A204.1 (cell line): ENCODE data around the gene CNTN4.

Source experiments
- FAIRE-seq: peaks from 2 replicates; lab custom pipeline; 2012; peaks lifted over from hg19 to GRCh38; lab: Jason Lieb, UNC

The CNTN4 gene

GRCh38 chr3:3066378-3066777 lies 967.7 kb downstream of the CNTN4 start:
- no peak for FAIRE-seq

DNA sequence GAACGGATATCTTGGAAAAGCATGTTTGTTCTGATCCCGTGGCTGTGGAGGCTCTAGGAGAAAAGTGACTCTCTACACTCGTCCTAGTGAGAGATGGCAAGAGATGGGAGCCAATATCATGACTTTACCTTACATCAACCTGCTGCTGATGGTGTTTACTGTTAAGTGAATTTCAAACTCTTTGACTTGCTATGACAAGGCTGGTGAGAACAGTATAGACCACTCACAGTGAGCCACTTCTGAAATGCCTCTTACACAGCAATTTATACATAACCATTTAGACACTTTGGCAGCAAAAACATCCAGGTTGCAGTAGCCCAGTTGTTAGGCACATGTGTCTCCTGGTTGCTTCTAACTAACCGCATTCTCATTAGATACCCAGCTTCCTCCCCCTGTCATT lies 968.2 kb downstream of the CNTN4 start:
- FAIRE-seq = no peak

DNA sequence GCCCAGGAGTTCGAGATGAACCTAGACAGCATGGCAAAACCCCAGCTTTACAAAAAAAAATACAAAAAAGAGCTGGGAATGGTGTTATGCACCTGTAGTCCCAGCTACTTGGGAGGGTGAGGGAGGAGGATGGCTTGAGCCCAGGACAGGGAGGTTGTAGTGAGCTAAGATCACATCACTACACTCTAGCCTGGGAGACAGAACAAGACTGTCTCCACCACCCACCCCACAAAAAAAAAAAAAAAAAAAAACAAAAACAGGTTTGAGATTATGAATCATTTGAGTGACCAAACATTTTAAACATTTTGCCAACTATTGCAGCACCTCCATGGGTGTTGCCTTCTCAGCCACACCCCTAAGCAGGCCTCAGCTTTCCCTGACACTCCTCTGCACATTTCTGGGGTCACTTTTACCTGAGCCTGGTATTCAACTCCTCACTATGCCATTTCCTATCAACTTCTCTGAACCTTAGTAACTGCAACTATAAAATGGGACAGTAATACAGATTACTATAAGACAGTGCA lies 969.8 kb downstream of the CNTN4 start:
- no peak for FAIRE-seq

DNA sequence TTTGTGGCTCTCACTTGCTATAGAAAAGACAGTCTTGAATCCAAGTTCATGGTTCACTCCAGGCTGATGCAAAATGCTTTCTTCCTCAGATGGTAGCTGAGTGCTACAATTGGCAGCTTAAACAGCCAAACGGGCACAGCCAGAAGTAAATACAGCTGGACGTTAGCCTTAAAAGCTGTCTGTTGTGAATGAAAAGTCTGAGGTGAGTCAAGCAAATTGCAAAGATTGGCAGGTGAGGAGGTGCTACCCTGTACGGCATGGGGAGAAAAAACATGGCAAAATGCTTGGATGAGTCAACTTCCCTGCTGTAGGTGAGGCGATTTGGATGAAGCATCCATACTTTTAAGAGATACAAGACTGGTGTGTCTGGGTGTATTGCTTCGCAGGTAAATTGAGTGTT lies 971.1 kb downstream of the CNTN4 start:
- FAIRE-seq = no peak

DNA sequence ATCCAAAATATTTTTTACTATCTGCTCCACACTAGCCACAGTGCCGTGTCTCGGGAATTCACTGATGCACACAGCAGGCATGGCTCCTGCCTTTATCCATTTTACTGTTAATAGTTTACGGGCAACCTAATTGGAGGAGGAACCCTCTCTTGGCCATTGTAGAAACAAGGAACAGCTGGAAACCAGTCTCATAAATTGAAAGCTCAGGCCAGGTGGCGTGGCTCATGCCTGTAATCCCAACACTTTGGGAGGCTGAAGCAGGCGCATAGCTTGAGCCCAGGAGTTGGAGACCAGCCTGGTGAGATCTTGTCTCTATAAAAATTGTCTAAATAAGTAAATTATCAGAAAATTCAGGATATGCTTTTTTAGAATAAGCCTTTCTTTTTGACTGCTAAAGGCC lies 972.5 kb downstream of the CNTN4 start:
- FAIRE-seq = no peak

DNA sequence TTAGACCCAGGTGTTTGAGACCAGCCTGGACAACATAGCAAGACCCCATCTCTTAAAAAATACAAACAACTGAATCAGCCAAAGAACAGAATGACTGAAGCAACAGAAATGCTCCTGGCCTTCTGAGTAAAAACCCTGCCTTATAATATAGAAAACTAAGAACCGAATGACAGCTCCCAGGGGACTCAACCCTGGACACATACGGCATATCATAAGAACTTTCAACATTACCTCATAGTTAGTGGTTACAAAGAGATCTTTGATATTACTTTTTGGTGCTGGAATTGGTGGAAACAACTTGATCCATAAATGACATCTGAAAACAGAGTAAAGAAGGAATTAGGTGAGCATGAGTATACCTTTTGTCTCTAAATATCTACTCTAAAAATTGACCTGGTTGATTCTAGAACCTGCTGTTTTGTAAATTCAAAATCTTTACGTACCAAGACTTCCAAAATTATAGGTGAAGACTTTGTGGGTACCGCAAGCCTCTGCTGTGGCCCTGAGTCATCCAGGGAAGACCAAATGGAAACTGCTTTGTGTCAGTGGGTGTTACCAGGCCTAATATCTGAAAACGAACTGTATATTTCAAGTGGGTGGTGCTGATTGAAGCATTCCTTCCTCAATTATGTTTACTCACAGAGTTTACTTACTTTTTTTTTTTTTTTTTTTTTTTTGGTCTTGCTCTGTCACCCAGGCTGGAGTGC lies 976.0 kb downstream of the CNTN4 start:
- no peak for FAIRE-seq

DNA sequence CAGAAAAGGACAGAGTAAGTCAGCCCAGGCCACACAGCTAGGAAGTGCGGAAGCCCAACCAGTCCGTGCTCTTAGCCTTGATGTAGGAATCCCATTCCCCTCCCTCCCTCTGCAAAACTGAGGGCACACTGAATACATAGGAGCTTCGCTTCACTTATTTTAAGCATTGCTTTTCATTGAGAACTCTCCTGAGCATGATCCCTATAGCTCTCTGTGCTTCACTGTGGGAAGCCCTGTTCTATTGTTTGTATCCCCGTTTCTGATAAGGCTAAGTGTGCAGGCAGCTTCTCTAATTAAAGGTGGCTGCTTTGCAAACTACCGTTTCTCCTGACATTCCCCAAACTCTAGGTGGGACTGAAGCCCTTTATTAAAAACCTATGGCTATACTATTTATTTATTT lies 981.6 kb downstream of the CNTN4 start:
- no peak for FAIRE-seq

DNA sequence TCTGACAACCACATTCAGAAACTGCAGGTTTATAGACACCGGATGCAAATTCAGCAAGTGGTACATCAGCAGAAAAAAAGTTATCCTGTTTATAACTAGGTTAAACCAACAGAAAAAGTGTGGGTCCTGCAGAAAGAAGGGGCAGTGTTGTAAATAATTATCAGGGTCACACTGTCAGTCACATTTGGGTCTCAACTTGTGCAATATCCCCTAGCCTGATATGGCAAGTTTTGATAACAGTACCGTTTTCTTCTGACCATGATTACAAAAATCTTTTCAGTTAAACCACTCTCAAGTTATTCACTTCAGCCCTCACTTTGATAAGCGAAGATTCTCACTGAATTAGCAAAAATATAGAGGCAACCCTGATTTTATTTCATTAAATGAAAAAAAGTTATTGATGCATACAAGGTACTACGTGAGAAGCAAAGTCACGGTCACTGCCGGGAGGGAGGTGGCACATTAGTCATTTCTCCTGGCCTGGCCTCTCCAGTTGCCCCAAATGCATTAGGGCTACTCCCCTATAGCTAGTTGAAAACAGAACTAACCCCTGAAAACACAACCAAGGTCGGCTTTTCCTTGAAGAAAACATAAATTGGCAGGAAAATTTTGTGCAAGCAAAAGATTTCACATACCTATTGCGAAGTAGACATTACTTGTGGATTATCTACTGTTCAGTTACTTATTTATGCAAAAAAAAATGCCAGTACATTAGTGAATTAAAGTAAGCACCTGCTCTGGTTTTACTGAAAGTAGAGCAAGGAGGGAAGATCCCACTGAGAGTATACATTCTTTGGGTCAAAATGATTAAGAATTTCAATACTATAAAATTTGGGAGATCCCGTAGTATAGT lies 982.9 kb downstream of the CNTN4 start:
- no peak for FAIRE-seq

- no peak for FAIRE-seq
These were observed 983.7 kb downstream of the CNTN4 start for GRCh38 chr3:3082234-3082924.

DNA sequence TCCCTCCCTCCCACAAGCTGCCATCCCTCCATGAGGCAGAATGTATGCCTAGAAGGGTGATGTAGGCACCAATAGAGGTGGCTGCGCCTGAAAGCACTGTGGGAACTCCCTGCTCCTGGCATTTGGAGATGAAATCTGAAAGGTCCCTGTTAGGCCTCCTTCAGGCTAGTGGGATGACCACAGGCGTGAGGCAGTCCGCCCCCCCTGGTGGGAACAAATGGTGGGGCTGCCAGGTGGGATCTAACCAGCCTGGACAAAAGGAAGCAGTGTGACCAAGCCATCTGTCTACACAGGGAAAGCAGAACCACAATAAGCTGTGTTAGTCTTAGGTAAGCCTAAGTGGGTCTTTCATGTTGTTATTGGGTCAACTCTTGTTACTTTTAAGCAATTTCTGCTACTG lies 986.2 kb downstream of the CNTN4 start:
- FAIRE-seq = no peak

DNA sequence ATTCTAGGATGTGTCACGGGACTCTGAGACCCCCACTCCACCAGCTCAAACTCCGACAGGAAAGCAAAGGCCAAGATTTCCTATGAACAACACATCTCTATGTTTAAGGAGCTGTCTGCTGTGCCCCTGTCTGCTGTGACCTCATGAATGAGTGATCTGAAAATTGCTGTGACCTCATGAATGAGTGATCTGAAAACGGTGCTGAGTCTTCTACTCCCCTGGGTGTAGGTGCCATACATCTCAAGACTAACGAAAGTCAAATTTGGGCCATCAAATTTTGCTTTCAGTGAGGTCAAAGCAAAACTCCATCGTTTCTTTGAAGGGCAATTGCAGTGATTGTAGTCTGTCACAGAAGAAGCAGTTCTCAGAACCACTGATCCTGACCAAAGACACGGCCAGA lies 987.1 kb downstream of the CNTN4 start:
- FAIRE-seq = no peak

GRCh38 chr3:3086239-3086638 lies 987.6 kb downstream of the CNTN4 start:
- no peak for FAIRE-seq

GRCh38 chr3:3087279-3087678 lies 988.6 kb downstream of the CNTN4 start:
- FAIRE-seq = no peak

DNA sequence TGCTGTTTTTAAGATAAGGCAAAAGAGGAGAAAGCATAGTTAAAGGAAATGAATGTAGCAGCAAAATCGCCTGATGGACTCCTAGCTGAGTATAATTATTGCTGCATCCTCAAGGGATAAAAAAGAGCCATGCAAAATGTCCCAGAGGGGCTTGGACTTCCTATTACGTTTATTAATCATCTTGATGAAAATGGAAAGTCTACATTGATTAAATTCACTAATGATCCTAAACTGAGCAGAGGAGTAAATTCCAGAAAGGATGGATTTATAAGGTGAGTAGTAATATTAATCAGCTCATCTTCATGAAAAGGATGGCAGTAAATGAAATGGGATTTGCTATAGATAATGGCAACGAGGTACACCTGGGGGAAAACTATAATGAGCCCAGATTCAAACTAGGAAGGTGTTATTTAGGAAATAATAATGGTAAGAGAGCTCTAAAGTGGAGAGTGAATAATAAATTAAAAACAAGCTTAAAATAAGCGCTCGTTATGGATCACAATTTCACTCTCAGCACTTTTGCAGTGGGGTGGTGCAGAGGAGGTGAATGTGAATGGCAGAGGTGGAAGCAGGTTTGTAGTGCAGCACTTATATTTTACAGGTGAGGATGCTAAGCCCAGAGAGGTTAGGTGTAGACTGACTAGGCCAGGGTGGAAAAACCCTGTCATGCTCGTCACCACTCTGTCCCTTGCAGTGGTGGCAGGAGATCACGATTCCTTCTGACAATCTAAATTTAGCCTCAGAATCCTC lies 989.2 kb downstream of the CNTN4 start:
- FAIRE-seq = no peak

GRCh38 chr3:3089017-3089416 lies 990.4 kb downstream of the CNTN4 start:
- FAIRE-seq = no peak

DNA sequence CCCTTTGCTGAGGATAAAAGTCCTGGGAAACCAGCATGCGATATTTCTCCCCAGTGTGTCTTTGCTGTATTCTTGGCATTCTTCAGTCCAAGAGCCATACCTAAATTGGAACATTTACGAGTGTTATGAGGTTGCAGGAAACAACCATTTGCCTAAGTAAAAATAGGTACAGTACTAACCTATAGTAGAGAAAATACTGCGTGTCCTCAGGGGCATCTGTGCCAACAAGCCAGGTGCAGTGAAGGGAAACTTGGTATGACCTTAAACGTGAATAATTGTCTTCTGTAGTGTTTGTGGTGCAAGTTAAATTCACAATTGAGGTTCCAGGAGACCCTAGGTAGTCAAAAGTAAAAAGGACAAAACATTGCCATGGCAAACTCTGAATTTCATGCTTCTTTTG lies 999.3 kb downstream of the CNTN4 start:
- FAIRE-seq = no peak

DNA sequence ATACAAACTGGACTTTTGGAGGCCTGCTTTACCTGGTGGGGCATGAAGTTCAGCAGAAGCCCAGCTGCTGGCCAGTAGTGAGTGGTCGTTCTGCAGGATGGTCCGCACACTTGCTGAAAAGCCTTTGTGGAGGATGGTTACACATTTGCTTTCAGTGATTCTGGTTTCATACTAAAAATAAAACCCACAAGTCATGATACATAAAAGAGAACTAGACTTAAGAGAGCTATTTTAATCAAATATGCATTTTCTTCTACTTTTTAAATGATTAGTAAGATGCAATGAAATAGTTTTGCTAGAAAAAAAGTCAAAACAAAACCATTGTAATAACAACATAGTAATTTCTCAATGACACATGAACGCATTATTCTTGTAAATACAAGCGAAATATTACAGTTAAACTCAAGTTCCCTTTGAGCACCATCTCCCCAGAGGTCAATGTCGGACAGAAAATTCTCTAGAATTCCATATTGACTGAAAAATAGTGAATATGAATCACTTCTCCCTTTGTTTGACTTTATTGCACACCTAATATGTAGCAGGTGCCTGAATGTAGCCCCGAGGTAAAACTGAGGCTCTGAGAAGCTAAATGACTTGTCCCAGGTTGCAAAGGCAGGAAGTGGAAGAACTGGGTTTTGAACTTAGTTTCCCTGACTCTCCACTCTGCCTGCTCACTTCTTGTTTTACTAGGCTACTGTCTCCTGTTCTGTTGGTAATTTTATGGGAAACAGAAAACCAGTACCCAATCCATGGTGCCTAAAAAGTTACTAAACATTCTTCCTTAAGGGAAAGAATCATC lies 1003.2 kb downstream of the CNTN4 start:
- FAIRE-seq = no peak

DNA sequence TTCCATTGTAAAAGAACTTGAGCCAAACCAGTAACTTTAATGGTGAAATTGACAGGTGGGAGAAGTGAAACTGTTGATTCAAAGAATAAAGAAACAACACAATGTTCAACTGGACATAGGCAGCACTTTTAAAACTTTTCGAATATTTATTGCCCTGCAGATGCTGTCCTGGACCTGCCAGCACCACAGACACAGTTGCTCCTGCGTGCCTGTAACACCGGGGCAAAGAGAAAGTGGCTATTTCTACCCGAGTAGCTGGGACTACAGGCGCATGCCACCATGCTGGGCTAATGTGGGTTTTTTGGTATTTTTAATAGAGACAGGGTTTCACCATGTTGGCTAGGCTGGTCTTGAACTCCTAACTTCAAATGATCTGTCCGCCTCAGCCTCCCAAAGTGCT lies 1004.1 kb downstream of the CNTN4 start:
- FAIRE-seq = no peak

- no peak for FAIRE-seq
These were observed 1006.6 kb downstream of the CNTN4 start for GRCh38 chr3:3105246-3105645.

DNA sequence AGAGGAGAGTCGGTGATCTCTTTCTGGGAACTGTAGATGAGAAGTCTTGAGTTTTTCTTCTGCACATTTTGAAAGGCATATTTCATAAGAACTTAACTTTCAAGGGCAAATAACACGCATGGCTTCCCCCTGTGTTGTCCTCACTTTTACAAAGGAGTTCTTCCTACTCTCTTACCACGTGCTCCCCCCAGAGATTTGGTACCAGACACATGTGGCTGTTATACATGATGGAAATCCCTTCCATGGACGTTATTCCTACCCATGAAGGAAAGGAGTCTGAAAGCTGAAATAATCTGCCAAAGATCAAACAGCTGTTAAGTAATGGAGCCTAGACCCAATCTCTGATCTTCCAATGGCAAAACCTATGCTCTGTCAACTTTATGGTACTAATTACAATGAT lies 1007.1 kb downstream of the CNTN4 start:
- FAIRE-seq = no peak

GRCh38 chr3:3107181-3107580 lies 1008.5 kb downstream of the CNTN4 start:
- FAIRE-seq = no peak
